Sciatic nerve (tissue), 2 donors: ENCODE data around the gene ZNF496. TPM values are rescaled to one million over a fixed set of nuclear protein-coding genes. Genes with fewer than 3 reads are reported as not detected.

Source experiments
- ATAC-seq: fragments of 200-7000 bp; cut with Tn5 transposase; one replicate; pipeline ENCODE4 v1.9.1; 2020; ENCODE audit warnings: mild to moderate bottlenecking, moderate library complexity
- DNase-seq: peaks from one replicate; pipeline ENCODE4 v3.0.0-alpha.2; 2020; ENCODE audit warnings: low spot score
- intact Hi-C: fragments of 100-400 bp; cut with DNase I; formaldehyde crosslinking; loops from one replicate; pipeline ENCODE4 v1.14.2; 2022
- total RNA-seq: library from RNA; stranded (reverse); fragmentation: NEBNext Ultra II Directional; extraction: Animal tissue kit (Norgen Biotek cat#: 25700); gene quantifications from one replicate; pipeline ENCODE4 v1.2.1, GENCODE V29; 2021
- donor health status: DM: no; HTN: no; CAD: no.
- donor health status: DM: no; HTN: no; CAD: no.

Gene ZNF496
- total RNA-seq, 1 donor from 2014 or later: 30.0 TPM

DNA sequence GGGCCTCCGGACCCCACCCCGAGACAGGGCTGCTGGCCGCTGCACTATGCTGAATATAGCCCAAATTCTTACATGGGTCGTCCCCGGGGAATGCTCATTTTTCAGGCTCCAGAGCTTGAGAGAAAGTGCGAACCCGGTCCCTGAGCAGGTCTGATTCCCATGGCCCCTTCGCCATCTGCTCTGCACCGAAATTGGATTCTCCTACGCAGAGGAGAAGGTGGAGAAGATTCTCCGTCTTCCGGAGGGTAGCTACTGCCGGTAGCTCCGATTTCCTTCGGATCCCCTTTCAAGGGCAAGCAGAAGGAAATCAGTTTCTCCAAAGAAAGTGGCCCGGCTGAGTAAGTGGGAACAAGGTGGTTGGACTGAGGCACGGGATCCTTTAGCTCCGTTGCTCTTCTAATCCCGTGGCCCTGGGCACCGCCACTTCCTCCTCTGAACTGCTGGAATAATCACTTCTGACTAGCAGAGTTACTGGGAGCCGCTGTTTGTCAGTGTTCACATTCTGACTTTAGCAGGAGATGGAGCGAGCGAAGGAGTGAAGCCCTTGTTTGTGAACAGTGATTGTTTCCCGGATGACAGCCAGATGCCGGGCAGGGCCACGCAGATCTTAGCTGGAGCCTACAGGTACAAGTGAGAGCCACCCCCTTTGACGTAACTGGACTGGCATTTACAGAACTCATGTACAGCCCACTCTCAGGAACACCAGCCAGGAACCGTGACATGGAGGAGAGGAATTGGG lies 1.1 kb upstream of the ZNF496 start:
- peak; percentile 37 for ATAC-seq
- intact Hi-C loops: no loop called here

DNA sequence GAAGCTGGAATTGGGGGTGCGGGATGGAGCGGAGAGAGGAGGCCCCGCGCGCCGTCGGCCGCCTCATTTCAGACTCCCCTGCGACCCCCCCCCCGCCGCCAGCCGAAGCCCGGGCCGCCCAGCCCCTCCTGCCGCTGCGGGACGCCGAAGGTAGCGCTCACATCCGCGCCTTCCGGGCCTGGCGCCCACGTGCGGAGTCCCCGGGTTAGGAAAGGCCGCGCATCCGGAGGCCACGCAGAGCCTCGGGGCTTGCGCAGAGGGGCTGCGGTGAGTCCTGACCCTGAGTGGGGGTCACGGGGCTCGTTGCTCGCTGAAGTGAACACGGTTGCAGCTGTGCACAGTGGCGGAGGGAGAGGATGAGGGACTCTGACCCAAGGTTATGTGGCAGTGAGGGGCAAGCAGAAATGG lies 552 bp upstream of the ZNF496 start:
- intact Hi-C loops: no loop called here
- ATAC-seq: peak; percentile 61
- peak; percentile 75 for DNase-seq

More for the DNA sequence above, 1.1 kb upstream of the ZNF496 start:
- no peak for DNase-seq

DNA sequence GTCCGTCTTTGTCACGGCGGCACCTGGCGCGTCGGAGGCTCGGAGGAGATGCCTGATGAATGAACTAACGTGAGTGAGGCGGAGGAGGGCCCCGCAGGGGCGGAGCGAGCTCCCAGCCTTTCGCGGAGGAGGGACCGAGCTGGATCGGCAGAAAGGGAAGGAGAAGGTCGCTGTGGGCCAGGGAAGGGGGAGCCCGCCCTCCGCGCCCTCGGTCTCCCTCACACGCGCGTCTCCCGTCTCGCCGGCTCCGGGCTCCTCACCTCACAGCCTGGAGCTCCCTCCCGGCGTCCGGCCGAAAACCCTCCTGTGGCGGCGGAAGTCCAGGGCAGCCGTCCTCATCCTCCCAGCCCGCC lies 519 bp downstream of the ZNF496 start:
- ATAC-seq: peak; percentile 80
- DNase-seq: peak; percentile 87
- intact Hi-C loops: no loop called here

DNA sequence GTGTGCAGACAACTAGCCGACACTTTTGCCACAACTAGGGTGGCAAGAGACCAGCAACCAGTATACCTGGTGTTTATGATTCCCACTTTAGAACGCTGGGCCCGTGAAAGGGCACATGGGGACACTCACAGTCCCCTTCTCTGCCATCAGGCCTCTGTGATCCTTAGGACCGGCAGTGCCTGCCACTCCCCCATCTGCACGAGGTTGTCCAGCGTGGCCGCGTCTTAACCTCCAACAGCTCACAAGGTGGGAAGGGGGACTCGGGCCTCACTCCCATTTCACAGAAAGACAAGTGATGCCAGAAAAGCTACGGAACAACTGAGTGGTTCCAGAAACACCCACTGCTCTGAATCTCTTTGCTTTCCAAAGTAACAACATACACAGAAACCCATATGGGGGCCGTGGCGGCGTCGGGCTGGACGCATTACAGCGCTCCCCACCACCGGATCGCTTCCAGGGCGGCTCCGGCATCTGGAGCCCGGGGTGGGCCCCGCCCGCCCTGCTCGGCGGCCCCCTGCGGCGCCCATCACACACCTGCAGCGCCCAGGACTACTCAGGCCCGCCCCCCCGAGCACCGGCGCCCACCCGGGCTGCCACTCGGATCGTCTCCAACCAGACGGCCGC lies 1.0 kb downstream of the ZNF496 start:
- no peak for ATAC-seq
- intact Hi-C loops: no loop called here
- DNase-seq: peak; percentile 54

DNA sequence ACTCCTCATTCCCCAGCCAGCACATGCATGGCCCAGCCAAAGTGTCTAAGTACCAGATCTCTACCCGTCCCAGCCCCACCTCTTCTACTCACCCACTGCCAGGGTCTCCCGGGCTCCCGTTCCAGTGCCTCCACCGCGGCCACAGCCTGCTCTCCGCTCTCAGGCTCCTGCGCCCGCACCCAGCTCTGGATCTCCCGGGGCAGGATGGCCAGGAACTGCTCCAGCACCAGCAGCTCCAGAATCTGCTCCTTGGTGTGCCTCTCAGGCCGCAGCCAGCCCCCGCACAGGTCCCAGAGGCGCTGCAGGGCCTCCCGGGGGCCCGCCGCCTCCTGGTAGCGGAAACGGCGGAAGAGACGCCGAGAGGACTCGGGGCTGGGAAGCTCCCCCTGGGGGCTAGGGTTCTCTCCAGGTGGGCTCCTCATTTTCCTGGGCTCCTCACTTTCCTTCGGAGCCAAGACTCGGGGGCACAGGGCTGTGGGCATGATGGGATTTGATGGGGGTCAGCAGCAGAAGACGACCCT lies 2.5 kb downstream of the ZNF496 start:
- intact Hi-C loops: no loop called here
- no peak for DNase-seq

DNA sequence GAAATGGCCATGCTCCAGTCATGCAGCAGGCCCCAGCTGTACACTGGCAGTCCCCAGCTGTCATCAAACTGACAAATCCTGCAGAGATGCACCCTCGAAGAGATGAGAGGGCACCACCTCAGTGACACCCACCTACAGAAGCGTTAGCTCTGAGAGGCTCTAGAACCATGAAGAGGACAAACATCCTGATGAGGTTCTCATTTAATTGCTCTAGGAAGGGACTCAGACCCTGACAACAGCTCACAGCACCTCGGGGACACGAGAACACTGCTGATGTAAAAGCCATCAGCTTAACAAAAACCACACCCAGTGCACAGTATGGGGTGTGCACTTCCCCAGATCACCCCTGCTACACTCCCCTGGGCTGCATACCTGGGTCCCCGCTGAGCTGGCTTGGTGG lies 3.4 kb downstream of the ZNF496 start:
- DNase-seq: no peak
- intact Hi-C loops: no loop called here
- no peak for ATAC-seq

More for the DNA sequence above, 2.5 kb downstream of the ZNF496 start:
- ATAC-seq: no peak

DNA sequence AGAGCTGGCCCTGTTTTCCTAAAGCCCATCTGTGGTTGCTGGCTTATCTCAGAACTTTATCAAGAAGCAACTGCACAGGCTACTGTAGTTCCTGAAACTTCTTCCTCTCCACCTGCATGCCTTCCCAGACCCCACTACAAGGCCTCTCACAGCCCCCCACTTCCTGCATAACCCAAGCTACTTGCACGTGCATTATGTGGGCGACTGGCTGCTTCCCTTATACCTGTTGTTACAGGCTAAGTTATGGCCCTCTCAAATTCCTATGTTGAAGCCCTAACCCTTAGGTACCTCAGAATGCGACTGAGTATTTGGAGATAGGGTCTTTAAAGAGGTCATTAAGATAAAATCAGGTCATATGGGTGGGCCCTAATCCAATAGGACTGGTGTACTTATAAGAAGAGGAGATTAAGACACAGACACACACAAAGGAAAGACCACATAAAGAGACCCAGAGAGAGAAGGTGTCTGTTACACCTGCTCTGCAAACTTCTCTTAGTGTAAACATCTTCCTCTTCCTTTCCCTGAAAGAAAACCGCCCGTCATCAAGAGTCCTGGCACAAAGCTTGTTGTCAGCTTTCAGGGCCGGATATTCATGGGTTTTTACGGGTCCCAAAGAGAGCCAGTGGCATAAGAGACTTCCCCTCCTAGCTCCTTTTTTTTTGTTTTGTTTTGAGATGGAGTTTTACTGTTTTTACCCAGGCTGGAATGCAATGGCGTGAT lies 5.1 kb downstream of the ZNF496 start:
- intact Hi-C loops: no loop called here
- DNase-seq (no peak), ATAC-seq (no peak)

DNA sequence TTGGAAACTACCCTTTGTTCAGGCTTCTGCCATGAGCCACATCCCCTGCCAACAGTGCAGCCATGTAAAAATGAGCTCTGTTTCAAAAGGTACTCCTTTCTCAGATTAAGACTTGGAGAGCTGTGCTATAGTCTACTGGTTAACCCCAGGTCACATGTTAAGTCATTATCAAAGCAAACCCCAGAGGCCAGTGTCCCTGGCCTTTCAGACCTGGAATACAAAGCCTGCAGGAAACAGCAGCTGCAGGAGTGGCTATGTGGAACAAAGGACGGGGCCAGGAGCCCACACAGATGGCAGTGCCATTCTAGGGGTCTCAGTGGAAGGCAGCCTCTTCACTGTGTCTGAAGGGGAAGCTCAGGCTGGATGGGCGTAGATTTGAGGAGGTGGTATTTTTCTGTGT lies 6.7 kb downstream of the ZNF496 start:
- no peak for DNase-seq
- intact Hi-C loops: no loop called here
- ATAC-seq: no peak

DNA sequence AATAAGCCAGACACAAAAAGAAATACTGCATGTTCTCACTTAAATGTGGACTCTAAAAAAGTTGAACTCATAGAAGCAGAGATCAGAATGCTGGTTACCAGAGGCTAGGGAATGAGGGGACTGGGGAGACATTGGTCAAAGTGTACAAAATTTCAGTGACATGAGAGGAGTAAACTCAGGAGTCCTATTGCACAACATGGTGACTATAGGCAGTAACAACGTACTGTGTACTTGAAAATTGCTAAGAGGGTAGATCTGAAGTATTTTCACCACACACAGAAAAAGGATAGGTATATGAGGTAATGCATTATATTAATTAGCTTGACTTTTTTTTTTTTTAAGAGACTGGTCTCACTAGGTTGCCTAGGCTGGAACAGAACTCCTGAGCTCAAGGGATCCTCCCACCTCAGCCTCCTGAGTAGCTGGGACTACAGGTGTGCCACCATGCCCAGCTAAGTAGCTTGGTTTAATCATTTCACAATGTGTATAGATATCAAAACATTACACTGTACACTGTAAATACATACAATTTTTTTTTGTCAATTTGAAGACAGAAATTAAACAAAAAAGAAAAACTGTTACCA lies 7.4 kb downstream of the ZNF496 start:
- ATAC-seq: no peak
- no peak for DNase-seq
- intact Hi-C loops: no loop called here

DNA sequence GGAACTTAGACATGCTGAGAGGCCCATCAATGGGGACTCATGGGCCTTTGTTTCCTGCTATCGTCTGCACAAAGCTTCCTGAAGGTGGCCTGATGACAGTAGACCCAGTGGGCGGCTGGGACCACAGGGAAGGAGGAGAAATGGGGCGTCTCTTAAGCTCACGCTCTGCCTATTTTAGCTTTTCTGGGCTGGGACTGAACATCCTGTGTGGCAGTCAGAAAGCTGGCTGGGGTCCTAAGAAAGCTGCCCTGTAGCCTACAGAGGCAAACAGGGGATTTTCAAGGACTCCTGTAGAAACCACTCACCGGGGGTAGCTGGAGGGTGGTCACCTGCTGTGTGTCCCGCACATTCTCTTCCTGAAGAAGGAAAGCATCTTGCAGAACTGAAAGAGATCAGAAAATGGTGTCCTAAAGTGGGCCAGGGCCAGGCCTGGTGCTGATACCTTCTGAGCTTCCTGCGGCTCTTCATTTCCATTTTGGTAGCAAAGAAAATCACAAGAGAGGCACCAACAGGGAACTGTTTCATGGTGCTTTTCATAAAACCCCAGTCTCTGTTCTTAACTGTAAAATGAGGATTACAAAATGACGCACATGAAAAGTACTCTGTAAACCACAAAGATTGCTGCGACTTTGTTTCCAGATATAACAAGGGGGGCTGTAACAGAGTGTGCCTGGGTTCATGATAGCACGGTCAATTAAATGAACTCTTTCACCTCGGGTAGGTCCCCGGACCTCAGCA lies 8.6 kb downstream of the ZNF496 start:
- no peak for DNase-seq
- intact Hi-C loops: no loop called here
- ATAC-seq: no peak

DNA sequence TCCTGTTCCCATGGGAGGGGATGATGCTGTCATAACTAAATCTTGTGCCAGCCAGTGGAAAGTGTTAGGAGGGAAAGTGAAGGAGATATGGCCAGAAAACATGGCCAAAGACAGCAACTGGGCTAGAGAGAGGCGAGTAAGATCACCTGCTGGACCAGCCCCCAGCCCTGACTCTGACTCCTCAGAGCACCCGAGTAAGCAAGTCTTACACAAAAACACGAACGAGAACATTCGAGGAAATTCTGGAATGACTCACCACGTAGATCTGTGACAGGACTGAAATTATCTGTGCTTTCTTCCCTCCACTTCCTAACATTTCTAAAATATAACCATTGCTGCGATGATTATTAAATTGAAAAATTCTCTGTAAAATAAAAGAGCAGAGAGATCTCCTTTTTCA lies 9.2 kb downstream of the ZNF496 start:
- intact Hi-C loops: no loop called here
- no peak for DNase-seq
- no peak for ATAC-seq

DNA sequence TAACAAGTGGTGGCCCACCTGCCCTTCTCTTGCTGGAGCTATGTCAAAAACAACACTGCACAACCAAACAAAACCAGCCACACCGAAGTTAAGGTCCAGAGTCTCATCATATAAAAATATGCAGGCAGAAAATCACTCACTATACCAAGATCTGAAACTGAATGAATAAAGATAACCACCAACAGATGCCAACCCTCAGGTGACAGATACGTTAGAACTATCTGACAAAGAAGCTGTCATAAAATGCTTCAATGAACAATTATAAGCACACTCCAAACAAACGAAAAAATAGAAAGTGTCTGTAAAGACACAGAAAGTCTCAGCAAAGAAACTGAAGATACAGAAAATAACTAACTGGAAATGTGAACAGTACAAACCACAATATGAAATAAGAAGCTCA lies 14.0 kb downstream of the ZNF496 start:
- intact Hi-C loops: no loop called here
- ATAC-seq: no peak

DNA sequence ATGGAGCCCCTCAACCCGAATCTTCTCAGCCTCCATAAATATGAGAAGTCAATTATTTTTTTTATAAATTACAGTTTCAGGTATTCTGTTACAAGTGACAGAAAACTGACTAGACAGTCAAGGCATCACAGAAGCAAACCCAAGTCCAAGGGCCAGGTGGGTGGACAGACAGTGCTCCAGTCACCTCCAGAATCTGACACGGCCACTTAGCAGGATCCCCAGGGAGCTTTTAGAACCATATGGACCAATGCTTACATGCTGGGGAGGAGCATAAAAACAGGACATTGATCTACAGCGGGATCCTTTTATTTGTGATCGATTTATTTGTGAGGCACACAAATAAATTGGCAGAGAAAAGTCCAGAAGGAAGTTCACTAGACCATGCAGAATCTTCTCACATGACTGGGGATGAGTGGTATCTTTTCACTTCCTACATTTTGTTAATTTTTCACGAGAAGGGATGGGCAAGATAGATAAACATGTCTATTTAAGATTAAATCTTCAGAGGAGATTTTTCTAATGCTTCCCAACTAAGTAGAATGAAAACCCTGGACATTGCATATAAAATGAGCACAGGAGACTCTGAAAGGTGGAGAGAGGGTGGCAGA lies 15.0 kb downstream of the ZNF496 start:
- DNase-seq (no peak), ATAC-seq (no peak)
- intact Hi-C loops: no loop called here

More for the DNA sequence above, 14.0 kb downstream of the ZNF496 start:
- DNase-seq: no peak

DNA sequence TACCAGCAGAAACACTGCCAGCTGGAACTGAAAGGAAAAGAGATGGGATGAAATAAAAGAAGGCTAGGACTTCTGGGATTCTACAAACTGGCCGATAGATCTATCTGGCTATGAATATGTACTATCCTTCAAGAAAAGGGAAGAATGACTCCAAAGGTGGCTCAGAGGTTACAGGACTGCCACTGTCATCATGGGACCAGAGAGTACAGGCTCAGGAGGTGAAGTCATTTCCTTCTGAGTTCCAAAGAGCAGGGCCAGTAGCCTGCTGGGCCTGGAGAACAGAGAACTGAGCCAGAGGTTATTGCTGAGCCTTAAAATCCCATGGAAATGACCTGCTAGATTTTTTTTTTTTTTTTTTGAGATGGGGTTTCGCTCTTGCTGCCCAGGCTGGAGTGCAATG lies 27.6 kb downstream of the ZNF496 start:
- ATAC-seq (no peak), DNase-seq (no peak)

DNA sequence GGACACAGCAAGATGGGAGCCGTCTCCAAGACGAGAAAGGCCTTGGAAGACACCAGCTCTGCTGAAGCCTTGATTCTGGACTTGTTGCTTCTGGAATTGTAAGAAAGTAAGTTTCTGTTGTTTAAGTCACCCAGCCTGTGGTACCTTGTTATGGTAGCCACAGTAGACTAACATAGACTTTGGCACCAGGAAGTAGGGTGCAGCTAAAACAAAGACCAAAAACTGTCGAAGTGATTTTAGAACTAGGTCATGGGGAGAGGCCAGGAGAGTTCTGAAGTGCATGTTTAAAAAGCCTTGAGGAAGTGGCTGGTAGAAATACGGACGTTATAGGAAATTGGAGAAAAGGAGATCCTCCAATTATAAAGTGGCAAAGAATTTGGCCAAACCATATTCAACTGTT lies 28.5 kb downstream of the ZNF496 start:
- intact Hi-C loops: no loop called here
- ATAC-seq (no peak), DNase-seq (no peak)

More for the DNA sequence above, 27.6 kb downstream of the ZNF496 start:
- intact Hi-C loops: no loop called here

DNA sequence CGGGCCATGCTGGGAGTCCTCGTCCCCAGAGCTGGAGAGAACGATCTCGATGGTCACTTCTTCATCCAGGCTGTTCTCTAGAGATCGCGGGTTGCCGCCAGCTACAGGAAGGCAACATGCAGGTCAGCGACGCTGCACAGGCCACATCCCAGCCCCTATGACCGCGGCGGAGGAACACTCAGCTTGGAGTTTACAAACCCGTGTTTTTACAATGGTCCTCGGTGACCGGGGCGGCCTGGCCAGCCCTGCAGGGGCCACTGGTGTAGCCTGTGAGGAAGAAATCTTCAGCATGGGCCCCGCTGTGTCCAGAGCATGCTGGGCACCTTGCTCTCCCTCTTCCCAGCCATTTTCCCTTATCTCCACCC lies 30.5 kb downstream of the ZNF496 start:
- ATAC-seq (no peak), DNase-seq (no peak)
- intact Hi-C loops: no loop called here

DNA sequence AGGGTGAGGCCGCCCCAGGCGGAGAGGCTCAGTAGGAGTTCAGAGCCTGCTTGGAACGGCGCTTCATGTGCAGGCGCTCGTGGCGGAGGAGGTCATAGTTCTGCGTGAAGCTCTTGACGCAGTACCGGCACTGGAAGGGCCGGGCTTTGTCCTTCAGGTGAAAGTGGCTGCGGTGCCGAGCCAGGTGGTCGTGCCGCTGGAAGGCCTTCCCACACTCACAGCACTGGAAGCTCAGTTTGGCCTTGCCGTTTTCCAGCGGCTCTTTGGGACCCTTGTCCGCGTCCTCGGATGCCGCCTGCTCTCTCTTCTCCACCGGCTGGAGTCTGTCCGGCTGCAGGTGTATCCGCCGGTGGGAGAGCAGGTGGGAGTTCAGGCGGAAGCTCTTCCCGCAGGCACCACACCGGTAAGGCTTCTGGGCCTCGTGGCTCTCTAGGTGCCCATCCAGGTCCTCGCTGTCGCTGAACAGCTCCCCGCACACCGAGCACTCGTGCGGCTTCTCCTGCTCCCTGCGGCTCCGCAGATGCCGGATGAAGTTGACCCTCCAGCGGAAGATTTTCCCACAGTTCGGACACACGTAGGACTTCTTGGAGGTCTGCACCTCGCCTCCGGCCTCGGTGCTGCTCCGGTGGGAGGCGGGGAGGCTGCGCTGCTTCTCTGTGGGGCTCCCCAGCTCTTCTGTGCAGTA lies 31.0 kb downstream of the ZNF496 start:
- DNase-seq: no peak
- peak; percentile 29 for ATAC-seq
- intact Hi-C loops: no loop called here

DNA sequence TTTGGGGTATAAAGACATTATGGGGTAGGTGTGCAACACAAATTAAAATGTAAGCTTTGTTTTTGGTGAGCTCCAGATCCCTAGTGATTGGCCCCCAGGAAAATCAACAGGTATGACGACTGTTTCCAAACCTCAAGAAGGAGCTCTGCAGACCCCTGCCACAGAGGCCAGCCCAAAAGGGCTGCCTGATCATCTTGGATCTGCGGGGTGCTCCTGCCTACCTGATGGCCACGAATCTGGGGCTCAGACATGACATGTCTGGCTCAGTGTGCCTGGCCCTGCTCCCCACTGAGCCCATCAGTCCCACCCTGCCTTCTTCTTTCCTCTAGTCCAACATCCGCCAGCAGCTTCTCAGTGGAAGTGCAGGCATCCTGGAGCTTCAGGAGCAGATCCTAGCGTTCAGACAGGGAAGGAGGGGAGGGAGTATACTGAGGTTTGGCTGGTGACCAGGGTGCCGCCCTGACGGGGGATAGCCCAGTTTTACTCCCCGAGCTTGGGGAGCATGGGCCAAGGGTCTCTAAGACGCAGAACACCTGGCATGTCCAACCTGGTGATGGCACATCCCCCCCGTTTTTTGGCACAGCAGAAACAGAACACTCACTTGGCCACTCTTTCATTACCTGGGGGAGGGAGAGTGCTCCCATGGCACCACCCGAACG lies 31.8 kb downstream of the ZNF496 start:
- intact Hi-C loops: no loop called here
- DNase-seq (no peak), ATAC-seq (no peak)
